CD4-positive, alpha-beta T cell (primary cell): ENCODE results near the gene MTG2. TPM values are rescaled to one million over a fixed set of nuclear protein-coding genes. Genes with fewer than 3 reads are reported as not detected.

Experiments used
- ATAC-seq: fragments of 200-7000 bp; cut with Tn5 transposase; one replicate; pipeline ENCODE4 v1.10.0; 2022; ENCODE audit warnings: mild to moderate bottlenecking; ENCODE audit not compliant: poor library complexity
- CTCF ChIA-PET: fragments of 350-600 bp; sonication (Branson Sonifier 250); formaldehyde crosslinking; loops from one replicate; lab custom pipeline; 2021; ENCODE audit warnings: antibody characterized with exemption, inconsistent platforms; lab: Charles Lee
- POLR2A ChIA-PET: fragments of 350-600 bp; sonication (Branson Sonifier 250); formaldehyde crosslinking; loops from one replicate; lab custom pipeline; 2021; ENCODE audit warnings: antibody characterized with exemption, inconsistent platforms; lab: Charles Lee
- DNase-seq, 14 experiments: peaks; one replicate each; pipeline ENCODE4 v3.0.0-alpha.2; 2013 to 2020; ENCODE audit warnings: mixed read lengths in 2 of 14
- H3K27ac ChIP-seq, 2 donors: one replicate each; pipeline versions ENCODE4 v1.5.1 to v1.7.0; 2013; ENCODE audit warnings: low read length in 2 of 2, low read depth in 1 of 2, mild to moderate bottlenecking in 1 of 2
- H3K27me3 ChIP-seq, 2 experiments: 1 replicate in 1 of 2; 2 replicates in 1 of 2; pipeline versions ENCODE4 v1.6.1 to v1.7.0; 2013; ENCODE audit warnings: low read length in 2 of 2, control low read depth in 1 of 2, mild to moderate bottlenecking in 1 of 2, moderate library complexity in 1 of 2; ENCODE audit not compliant: insufficient read depth in 2 of 2, control insufficient read depth in 1 of 2
- H3K36me3 ChIP-seq: one replicate; pipeline ENCODE4 v1.6.1; 2013; ENCODE audit warnings: low read length, control low read depth; ENCODE audit not compliant: insufficient read depth
- H3K4me1 ChIP-seq: one replicate; pipeline ENCODE4 v1.6.1; 2013; ENCODE audit warnings: low read length, control low read depth; ENCODE audit not compliant: insufficient read depth
- H3K4me3 ChIP-seq: one replicate; pipeline ENCODE4 v1.5.1; 2013; ENCODE audit warnings: mild to moderate bottlenecking, low read length, moderate library complexity
- H3K9me3 ChIP-seq, 2 experiments: 1 replicate in 1 of 2; 2 replicates in 1 of 2; pipeline versions ENCODE4 v1.6.1 to v1.7.0; 2013; ENCODE audit warnings: low read length in 2 of 2, mild to moderate bottlenecking in 2 of 2, control low read depth in 1 of 2, moderate library complexity in 1 of 2; ENCODE audit not compliant: control insufficient read depth in 1 of 2, insufficient read depth in 1 of 2
- H3K27ac Mint-ChIP-seq: one replicate; pipeline ENCODE4 v1.8.0; 2020; ENCODE audit warnings: mixed read lengths
- H3K27me3 Mint-ChIP-seq: one replicate; pipeline ENCODE4 v1.8.0; 2021; ENCODE audit warnings: mixed read lengths
- H3K36me3 Mint-ChIP-seq: one replicate; pipeline ENCODE4 v1.8.0; 2021; ENCODE audit warnings: low read depth, mixed read lengths
- H3K4me1 Mint-ChIP-seq: one replicate; pipeline ENCODE4 v1.8.0; 2021; ENCODE audit warnings: low read depth, mixed read lengths
- H3K4me3 Mint-ChIP-seq: one replicate; pipeline ENCODE4 v1.8.0; 2020; ENCODE audit warnings: mild to moderate bottlenecking, mixed read lengths
- H3K9me3 Mint-ChIP-seq: one replicate; pipeline ENCODE4 v1.8.0; 2020; ENCODE audit warnings: mixed read lengths
- CTCF ChIP-seq: fragments of 200-600 bp; IDR thresholded peaks from one replicate; pipeline ENCODE4 v1.8.0; 2022; ENCODE audit warnings: antibody characterized with exemption, mild to moderate bottlenecking
- intact Hi-C, 2 experiments: fragments of 100-400 bp; cut with DNase I in 1 of 2; cut with micrococcal nuclease in 1 of 2; formaldehyde crosslinking; loops; one replicate each; pipeline versions ENCODE4 v1.15.1 to v1.9.0; 2023 to 2025; cut with DNase I, micrococcal nuclease
- total RNA-seq, 174 experiments: library from RNA in 2 of 174; stranded (reverse) in 2 of 174; gene quantifications; one replicate each; pipeline ENCODE4 v1.2.3 and lab custom pipeline; 2021 to 2026

The MTG2 gene
- total RNA-seq, 2 experiments from 2014 or later = 9.5 to 9.9 TPM

- H3K9me3 ChIP-seq = peaks cover 0 to 22% of the 10 kb centered on the region in 2 experiments
- Mint-ChIP-seq H3K4me1 (no peaks in the 10 kb centered on the region), H3K36me3 (no peaks in the 10 kb centered on the region), H3K4me3 (no peak overlapping the region), H3K27me3 (peaks cover 54% of the 10 kb centered on the region), H3K27ac (no peak overlapping the region), H3K9me3 (no peaks in the 10 kb centered on the region)
- TF ChIP-seq CTCF = no peak
- intact Hi-C loops = no loop called here
- no peak overlapping the region for H3K4me3 ChIP-seq
- ATAC-seq (peak; percentile 30), DNase-seq (peak in 1 of 14 experiments; percentile 23)
- H3K36me3 ChIP-seq = no peaks in the 10 kb centered on the region
- H3K4me1 ChIP-seq = peaks cover 16% of the 10 kb centered on the region
- H3K27me3 ChIP-seq = peaks cover 53 to 57% of the 10 kb centered on the region in 2 experiments
- CTCF ChIA-PET = no interaction called here
- POLR2A ChIA-PET = no interaction called here
- H3K27ac ChIP-seq = no peak overlapping the region
Observed at GRCh38 chr20:62219101-62219991, 36.5 kb downstream of the MTG2 start.

GRCh38 chr20:62219992-62220665, 37.3 kb downstream of the MTG2 start, which contains the start of gene HRH3:
TSS of gene HRH3 (minus strand) at chr20:62220278. CDS start at chr20:62219970, 308 bp downstream.
- ChIA-PET POLR2A (no interaction called here), CTCF (no interaction called here)
- no peaks in the 10 kb centered on the region for H3K9me3 Mint-ChIP-seq
- no peak within 1 kb of the TSS for H3K27ac Mint-ChIP-seq
- no peaks in the 10 kb centered on the region for H3K36me3 Mint-ChIP-seq
- intact Hi-C loops = loop anchor here in 1 of 2 experiments (2.0 kb wide), 1 partner anchor 17 kb away; no protein-coding TSS in a partner anchor
- no peak for TF ChIP-seq CTCF
- Histone ChIP-seq H3K36me3 (no peaks in the 10 kb centered on the region), H3K9me3 (peaks cover 0 to 25% of the 10 kb centered on the region in 2 experiments), H3K27ac (no peak within 1 kb of the TSS), H3K4me3 (no peak within 1 kb of the TSS), H3K4me1 (peaks cover 16% of the 10 kb centered on the region), H3K27me3 (peaks cover 52 to 55% of the 10 kb centered on the region in 2 experiments)
- H3K4me1 Mint-ChIP-seq = no peaks in the 10 kb centered on the region
- H3K27me3 Mint-ChIP-seq = peaks cover 54% of the 10 kb centered on the region
- ATAC-seq (peak; percentile 89), DNase-seq (peak in 13 of 14 experiments; percentile 13 to 74 (median 38))
- H3K4me3 Mint-ChIP-seq = no peak within 1 kb of the TSS

- no peak overlapping the region for H3K27ac Mint-ChIP-seq
- H3K27me3 Mint-ChIP-seq = peaks cover 54% of the 10 kb centered on the region
- H3K9me3 Mint-ChIP-seq = no peaks in the 10 kb centered on the region
- no peaks in the 10 kb centered on the region for H3K4me1 Mint-ChIP-seq
- ChIA-PET CTCF (no interaction called here), POLR2A (no interaction called here)
- Histone ChIP-seq H3K36me3 (no peaks in the 10 kb centered on the region), H3K4me3 (no peak overlapping the region), H3K27me3 (peaks cover 52 to 55% of the 10 kb centered on the region in 2 experiments), H3K9me3 (peaks cover 0 to 25% of the 10 kb centered on the region in 2 experiments), H3K4me1 (peaks cover 16% of the 10 kb centered on the region), H3K27ac (no peak overlapping the region)
- no peaks in the 10 kb centered on the region for H3K36me3 Mint-ChIP-seq
- intact Hi-C loops = loop anchor here in 1 of 2 experiments (2.0 kb wide), 1 partner anchor 16 kb away; no protein-coding TSS in a partner anchor
- no peak overlapping the region for H3K4me3 Mint-ChIP-seq
- TF ChIP-seq CTCF = no peak
- ATAC-seq (no peak), DNase-seq (no peak)
Observed at GRCh38 chr20:62220666-62221568, 38.1 kb downstream of the MTG2 start.
